RWPE2 (cell line): ENCODE measurements around the gene SEMA5B.

Experiments
- ATAC-seq: fragments of 200-7000 bp; cut with Tn5 transposase; 3 replicates; pipeline ENCODE4 v1.9.1; 2021; ENCODE audit warnings: low read depth
- DNase-seq: peaks from one replicate; pipeline ENCODE4 v3.0.0-alpha.2; 2020; ENCODE audit warnings: low spot score
- H3K27ac ChIP-seq: fragments of 450-650 bp; 2 replicates; pipeline ENCODE4 v1.5.1; 2017; ENCODE audit warnings: mild to moderate bottlenecking; ENCODE audit not compliant: poor library complexity, severe bottlenecking
- H3K27me3 ChIP-seq: fragments of 250-450 bp; sonication (Bioruptor Pico); 2 replicates; pipeline ENCODE4 v1.5.1; 2021; ENCODE audit warnings: mild to moderate bottlenecking, moderate library complexity; ENCODE audit not compliant: insufficient read depth, poor library complexity, severe bottlenecking
- H3K36me3 ChIP-seq: fragments of 250-450 bp; sonication (Bioruptor Pico); 2 replicates; pipeline ENCODE4 v1.5.1; 2020; ENCODE audit warnings: low read depth, mild to moderate bottlenecking, moderate library complexity
- H3K4me1 ChIP-seq: fragments of 250-450 bp; sonication (Bioruptor Pico); 2 replicates; pipeline ENCODE4 v1.5.1; 2021; ENCODE audit warnings: mild to moderate bottlenecking, moderate library complexity; ENCODE audit not compliant: insufficient read depth, poor library complexity, severe bottlenecking
- H3K4me3 ChIP-seq: fragments of 250-450 bp; sonication (Bioruptor Pico); 2 replicates; pipeline ENCODE4 v1.5.1; 2021; ENCODE audit warnings: mild to moderate bottlenecking, moderate library complexity; ENCODE audit not compliant: severe bottlenecking
- H3K9me3 ChIP-seq: fragments of 250-450 bp; sonication (Bioruptor Pico); 2 replicates; pipeline ENCODE4 v1.5.1; 2021; ENCODE audit warnings: mild to moderate bottlenecking, moderate library complexity; ENCODE audit not compliant: severe bottlenecking
- TF ChIP-seq, protein P1 (sequence below): fragments of 450-650 bp; IDR thresholded peaks from one replicate; pipeline ENCODE4 v1.5.1; 2017; ENCODE audit warnings: mild to moderate bottlenecking, moderate library complexity; ENCODE audit not compliant: poor library complexity, severe bottlenecking

The SEMA5B gene

DNA sequence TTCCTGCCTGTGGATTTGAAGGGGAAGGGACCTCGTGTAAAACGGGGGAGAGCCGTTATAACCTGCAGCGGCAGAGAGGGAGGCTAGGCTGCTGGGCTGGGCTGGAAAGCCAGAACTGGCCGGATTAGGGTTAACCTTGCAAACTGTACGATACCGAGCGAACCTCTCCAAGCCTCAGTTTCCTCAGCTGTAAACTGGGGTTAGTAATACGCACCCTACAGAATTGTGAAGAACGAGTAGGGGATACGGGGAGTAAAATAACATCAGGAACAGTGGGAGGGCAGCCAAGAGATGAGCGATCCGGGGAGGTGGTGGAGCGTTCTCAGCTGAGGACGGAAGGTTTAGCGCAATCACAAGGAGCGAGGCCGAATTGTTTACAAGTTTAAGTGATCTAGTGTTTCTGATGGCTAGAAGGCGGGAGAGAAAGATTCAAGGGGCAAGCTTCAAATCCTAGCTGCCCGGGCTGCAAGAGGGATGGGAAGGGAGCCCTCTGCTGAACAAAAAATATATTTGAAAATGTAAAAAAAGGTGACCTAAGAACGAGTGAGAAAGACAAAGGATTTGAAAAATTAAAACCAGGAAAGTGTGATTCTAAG, 768 bp upstream of the SEMA5B start:
- Histone ChIP-seq H3K36me3 (no peaks in the 10 kb centered on the region), H3K4me1 (no peaks in the 10 kb centered on the region), H3K4me3 (peak overlapping the region; percentile 34), H3K27me3 (peaks cover 43% of the 10 kb centered on the region), H3K27ac (no peak overlapping the region), H3K9me3 (no peaks in the 10 kb centered on the region)
- ATAC-seq: peak; percentile 51
- TF ChIP-seq, protein P1, sequence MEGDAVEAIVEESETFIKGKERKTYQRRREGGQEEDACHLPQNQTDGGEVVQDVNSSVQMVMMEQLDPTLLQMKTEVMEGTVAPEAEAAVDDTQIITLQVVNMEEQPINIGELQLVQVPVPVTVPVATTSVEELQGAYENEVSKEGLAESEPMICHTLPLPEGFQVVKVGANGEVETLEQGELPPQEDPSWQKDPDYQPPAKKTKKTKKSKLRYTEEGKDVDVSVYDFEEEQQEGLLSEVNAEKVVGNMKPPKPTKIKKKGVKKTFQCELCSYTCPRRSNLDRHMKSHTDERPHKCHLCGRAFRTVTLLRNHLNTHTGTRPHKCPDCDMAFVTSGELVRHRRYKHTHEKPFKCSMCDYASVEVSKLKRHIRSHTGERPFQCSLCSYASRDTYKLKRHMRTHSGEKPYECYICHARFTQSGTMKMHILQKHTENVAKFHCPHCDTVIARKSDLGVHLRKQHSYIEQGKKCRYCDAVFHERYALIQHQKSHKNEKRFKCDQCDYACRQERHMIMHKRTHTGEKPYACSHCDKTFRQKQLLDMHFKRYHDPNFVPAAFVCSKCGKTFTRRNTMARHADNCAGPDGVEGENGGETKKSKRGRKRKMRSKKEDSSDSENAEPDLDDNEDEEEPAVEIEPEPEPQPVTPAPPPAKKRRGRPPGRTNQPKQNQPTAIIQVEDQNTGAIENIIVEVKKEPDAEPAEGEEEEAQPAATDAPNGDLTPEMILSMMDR: peak; percentile 72
- DNase-seq: no peak

- Histone ChIP-seq H3K36me3 (no peaks in the 10 kb centered on the region), H3K9me3 (no peaks in the 10 kb centered on the region), H3K27me3 (peaks cover 43% of the 10 kb centered on the region), H3K4me3 (peak overlapping the region; percentile 34), H3K4me1 (no peaks in the 10 kb centered on the region), H3K27ac (no peak overlapping the region)
- TF ChIP-seq, protein P1: no peak
- ATAC-seq: peak; percentile 30
- DNase-seq: no peak
Measured at GRCh38 chr3:123026565-123027291, 835 bp downstream of the SEMA5B start.

- Histone ChIP-seq H3K9me3 (no peaks in the 10 kb centered on the region), H3K27ac (no peak overlapping the region), H3K27me3 (peaks cover 43% of the 10 kb centered on the region), H3K4me1 (no peaks in the 10 kb centered on the region), H3K4me3 (no peak overlapping the region), H3K36me3 (no peaks in the 10 kb centered on the region)
- TF ChIP-seq, protein P1: no peak
- DNase-seq (no peak), ATAC-seq (0 out of 3 replicates have a peak, but pooled peaks have one; percentile 10)
Measured at GRCh38 chr3:123025642-123026521, 1.7 kb downstream of the SEMA5B start.

DNA sequence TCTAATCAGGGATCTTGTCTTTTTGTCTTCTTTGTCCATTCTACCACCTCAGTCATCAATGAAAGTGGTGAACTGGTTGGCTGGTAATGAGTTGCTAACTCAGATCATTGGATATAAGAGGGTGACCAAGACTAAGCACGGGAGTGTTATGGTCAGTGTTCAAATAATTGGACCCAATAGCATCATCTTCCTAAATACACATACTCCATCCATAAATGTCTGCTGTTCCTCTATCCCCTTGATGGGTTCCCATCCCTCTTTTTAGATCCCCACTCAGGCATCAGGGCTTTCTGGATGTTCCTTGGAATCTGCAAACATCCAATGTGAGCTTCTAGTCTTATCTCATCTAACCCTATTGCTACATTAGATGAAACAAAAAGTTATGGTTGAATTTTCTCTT, 3.5 kb downstream of the SEMA5B start:
- no peaks in the 10 kb centered on the region for H3K4me1 ChIP-seq
- H3K4me3 ChIP-seq: no peak overlapping the region
- H3K9me3 ChIP-seq: no peaks in the 10 kb centered on the region
- no peak overlapping the region for H3K27ac ChIP-seq
- DNase-seq (no peak), ATAC-seq (no peak)
- peaks cover 40% of the 10 kb centered on the region for H3K27me3 ChIP-seq
- TF ChIP-seq, protein P1: no peak
- no peaks in the 10 kb centered on the region for H3K36me3 ChIP-seq
